Peyer's patch (tissue), 4 donors: Measurements from ENCODE around the gene DMGDH. TPM values are rescaled to one million over a fixed set of nuclear protein-coding genes. Genes with fewer than 3 reads are reported as not detected.

Experiments
- DNase-seq, 3 donors: peaks; one replicate each; pipeline ENCODE4 v3.0.0-alpha.2; 2017 to 2019
- H3K27ac ChIP-seq, 4 donors: fragments of 200-600 bp; sonication (generic); one replicate each; pipeline ENCODE4 v1.5.1; 2016 to 2019
- H3K27me3 ChIP-seq, 2 donors: fragments of 200-600 bp; sonication (generic); one replicate each; pipeline ENCODE4 v1.5.1; 2019
- H3K36me3 ChIP-seq, 3 donors: fragments of 200-600 bp; sonication (generic); one replicate each; pipeline ENCODE4 v1.5.1; 2016 to 2019
- H3K4me1 ChIP-seq, 4 donors: fragments of 200-600 bp; sonication (generic); one replicate each; pipeline ENCODE4 v1.5.1; 2016 to 2019
- H3K4me3 ChIP-seq, 4 donors: fragments of 200-600 bp; sonication (generic); 1 replicate in 3 of 4; 2 replicates in 1 of 4; pipeline ENCODE4 v1.5.1; 2016 to 2019; ENCODE audit warnings: mild to moderate bottlenecking in 1 of 4
- H3K9me3 ChIP-seq, 4 donors: fragments of 200-600 bp; sonication (generic); one replicate each; pipeline ENCODE4 v1.5.1; 2016 to 2019; ENCODE audit warnings: mild to moderate bottlenecking in 1 of 4
- CTCF ChIP-seq, 6 experiments: fragments of 450-650 bp in 4 of 6; fragments of 200-600 bp in 2 of 6; sonication (generic) in 1 of 6; IDR thresholded peaks; one replicate each; pipeline ENCODE4 v1.5.1; 2017 to 2019; ENCODE audit warnings: antibody characterized with exemption in 6 of 6, mild to moderate bottlenecking in 3 of 6, moderate library complexity in 1 of 6
- POLR2A ChIP-seq, 2 donors: fragments of 450-650 bp; IDR thresholded peaks; one replicate each; pipeline ENCODE4 v1.5.1; 2017; ENCODE audit warnings: antibody characterized with exemption in 2 of 2, mild to moderate bottlenecking in 2 of 2, moderate library complexity in 2 of 2
- total RNA-seq, 4 donors: library from RNA; depleted of rRNA; stranded (reverse); fragments of >200 nt; gene quantifications; one replicate each; pipeline ENCODE4 v1.1.0, GENCODE V29; 2016

Gene DMGDH
- 1 to 10 TPM in 1 of 4 donors, under 1 TPM in 1, not detected in 2; 0.94 to 1.9 TPM for total RNA-seq

DNA sequence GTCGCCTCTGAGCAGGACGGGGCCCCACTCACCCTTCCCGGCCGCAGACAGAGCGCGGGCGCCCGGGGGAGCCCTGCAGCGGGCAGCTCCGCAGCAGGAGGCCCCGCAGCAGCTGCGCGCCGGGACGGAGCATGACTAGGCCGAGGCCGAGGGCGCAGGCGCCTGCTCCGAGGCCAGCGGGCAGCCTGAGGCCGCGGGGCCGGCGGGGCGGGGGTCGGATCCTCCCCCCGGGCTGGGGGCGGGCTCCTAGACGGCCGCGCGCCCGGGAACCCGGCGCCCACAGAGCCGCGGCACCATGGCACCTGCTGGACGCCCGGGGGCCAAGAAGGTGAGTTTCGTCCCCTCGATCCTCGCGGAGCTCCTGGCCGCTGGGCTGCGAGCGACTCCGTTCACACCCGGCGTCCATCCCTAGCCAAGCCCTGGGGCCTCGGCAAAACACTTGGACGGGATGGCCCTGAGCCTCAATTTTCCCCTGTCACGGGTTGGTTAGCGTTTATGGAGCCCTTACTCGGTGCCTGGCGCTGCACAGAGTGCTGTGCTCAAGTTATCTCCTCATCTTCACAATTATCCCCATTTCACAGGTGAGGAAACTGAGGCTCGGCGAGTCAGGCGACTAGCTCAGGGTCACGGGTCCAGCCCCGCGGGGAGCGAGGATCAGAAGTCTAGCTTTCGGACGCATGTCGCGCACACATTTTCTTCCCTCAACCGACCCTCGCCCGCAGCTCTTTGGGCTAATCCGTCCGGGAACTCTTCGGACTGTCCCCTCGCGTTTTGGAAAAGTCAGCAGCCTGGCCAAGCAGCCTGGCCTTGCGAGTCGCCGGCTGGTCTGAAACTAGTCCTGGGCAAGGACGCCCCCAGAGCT is at the start of gene DMGDH, which contains the start of gene BHMT2:
Gene DMGDH, minus strand, starts transcription at position 187 of the 862 bp plus-strand sequence. Its CDS starts 54 bp downstream, at position 133.
Gene BHMT2, plus strand, starts transcription at position 280 of the 862 bp plus-strand sequence. Its CDS starts 16 bp downstream, at position 296.
- Histone ChIP-seq H3K4me3 (peak within 1 kb of the TSS; percentile 6 to 45 (median 29)), H3K4me1 (no peaks in the 10 kb centered on the region), H3K27ac (peak within 1 kb of the TSS in 2 of 4 donors; percentile 17 to 60), H3K36me3 (no peaks in the 10 kb centered on the region), H3K27me3 (no peaks in the 10 kb centered on the region), H3K9me3 (no peaks in the 10 kb centered on the region)
- TF ChIP-seq CTCF (IDR thresholded peaks at IDR 0.05), result no peak
- no peak for TF ChIP-seq POLR2A (IDR thresholded peaks at IDR 0.05)
- no peak for DNase-seq

DNA sequence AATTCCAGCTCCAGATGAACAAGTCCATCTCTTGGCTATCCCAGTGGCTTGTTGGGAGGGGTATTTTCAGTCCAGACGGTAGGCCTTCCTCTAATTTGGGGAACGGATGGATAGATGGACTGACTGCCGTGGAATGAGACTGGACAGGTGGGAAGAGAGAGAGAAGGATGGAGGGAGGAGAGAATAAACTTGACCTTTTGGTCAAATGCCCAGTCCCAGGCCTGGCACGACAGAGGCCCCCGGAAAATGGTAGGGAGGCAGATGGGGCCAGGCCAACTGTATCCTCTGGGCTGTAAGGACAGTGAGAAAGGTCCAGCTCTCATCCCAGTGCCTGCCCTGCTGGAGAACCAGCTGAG is 43.2 kb upstream of the DMGDH start:
- Histone ChIP-seq H3K4me3 (no peak overlapping the region), H3K27me3 (peaks cover 0 to 15% of the 10 kb centered on the region in 2 donors), H3K9me3 (no peaks in the 10 kb centered on the region), H3K27ac (no peak overlapping the region), H3K4me1 (peaks cover 0 to 8% (median 3%) of the 10 kb centered on the region in 4 donors), H3K36me3 (no peaks in the 10 kb centered on the region)
- no peak for TF ChIP-seq POLR2A (IDR thresholded peaks at IDR 0.05)
- TF ChIP-seq CTCF (IDR thresholded peaks at IDR 0.05), result no peak
- no peak for DNase-seq

DNA sequence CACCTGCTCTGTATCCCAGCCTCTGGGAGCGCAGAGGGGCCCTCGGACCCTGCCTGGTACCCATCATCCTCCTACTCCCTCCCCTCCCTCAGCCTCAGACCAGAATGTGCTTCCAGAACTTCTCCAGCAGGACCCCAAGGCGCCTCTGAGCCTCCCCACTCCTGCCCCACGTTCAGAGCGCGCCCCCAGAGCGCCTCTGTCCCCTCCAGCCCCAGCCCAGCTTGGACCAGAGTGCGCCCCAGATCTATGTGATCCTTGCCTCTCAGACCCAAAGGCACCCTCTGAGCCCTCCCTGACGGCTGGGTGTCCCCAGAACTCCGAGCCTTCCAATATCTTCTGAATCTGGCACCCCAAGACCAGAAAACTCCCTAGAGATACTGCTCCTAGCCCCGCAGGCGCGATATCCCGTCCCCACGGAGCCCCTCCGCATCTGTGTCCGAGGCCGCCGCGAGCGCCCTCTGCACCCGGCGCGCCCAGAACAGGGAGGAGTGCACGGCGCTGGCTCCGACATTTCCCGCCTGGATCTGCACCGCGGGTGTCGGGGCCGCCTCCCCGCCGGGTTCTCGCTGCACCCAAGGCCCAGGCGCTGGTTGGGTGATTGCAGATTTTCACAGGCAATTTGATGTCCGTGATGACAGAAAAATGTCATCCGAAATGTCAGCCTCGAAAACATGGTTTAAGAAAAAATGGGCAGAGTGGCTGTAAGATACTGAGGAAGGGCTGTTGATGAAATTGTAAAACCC is 42.7 kb upstream of the DMGDH start:
- TF ChIP-seq POLR2A (IDR thresholded peaks at IDR 0.05), result no peak
- TF ChIP-seq CTCF (IDR thresholded peaks at IDR 0.05), result no peak

DNA sequence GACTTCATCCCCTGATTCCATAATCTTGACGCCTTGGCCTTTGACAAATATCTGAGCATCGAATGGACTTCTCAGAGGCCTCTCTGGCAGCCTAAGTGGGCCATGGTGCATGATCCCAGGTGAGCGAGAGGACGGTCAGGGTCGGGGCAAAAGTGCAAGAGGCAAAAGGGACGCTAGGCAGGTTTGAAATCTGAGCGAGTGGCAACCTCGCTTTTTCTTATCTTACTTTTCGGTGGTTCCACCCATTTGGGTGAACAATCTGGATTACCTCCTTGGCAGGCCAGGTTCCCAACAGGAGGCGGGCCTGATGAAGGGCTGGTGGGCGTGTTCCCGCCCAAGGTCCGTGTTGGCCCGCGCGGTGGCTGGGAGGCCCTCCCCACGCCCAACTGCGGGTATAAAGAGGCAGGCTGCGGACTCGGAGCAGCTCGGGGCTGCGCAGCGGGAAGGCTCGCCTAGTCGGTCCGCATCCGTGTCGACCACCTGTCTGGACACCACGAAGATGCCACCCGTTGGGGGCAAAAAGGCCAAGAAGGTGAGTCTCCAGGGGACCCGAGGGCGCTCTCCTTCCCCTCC is 42.0 kb upstream of the DMGDH start, which contains the start of gene BHMT:
Gene BHMT, plus strand, starts transcription at position 423 of the 573 bp plus-strand sequence. Its CDS starts 77 bp downstream, at position 500.
- DNase-seq, result no peak
- Histone ChIP-seq H3K9me3 (no peaks in the 10 kb centered on the region), H3K36me3 (no peaks in the 10 kb centered on the region), H3K4me3 (peak within 1 kb of the TSS in 1 of 4 donors; percentile 8), H3K27ac (no peak within 1 kb of the TSS), H3K27me3 (peaks cover 0 to 15% of the 10 kb centered on the region in 2 donors), H3K4me1 (peaks cover 0 to 8% (median 3%) of the 10 kb centered on the region in 4 donors)
- TF ChIP-seq POLR2A (IDR thresholded peaks at IDR 0.05) (no peak), CTCF (IDR thresholded peaks at IDR 0.05) (no peak)

More for the DNA sequence above, 42.7 kb upstream of the DMGDH start:
- Histone ChIP-seq H3K9me3 (no peaks in the 10 kb centered on the region), H3K27ac (no peak overlapping the region), H3K4me3 (peak overlapping the region in 1 of 4 donors; percentile 8), H3K4me1 (peaks cover 0 to 8% (median 3%) of the 10 kb centered on the region in 4 donors), H3K36me3 (no peaks in the 10 kb centered on the region), H3K27me3 (peaks cover 0 to 15% of the 10 kb centered on the region in 2 donors)
- no peak for DNase-seq
